ENCODE measurements around the gene NPAS3.

NPAS3 gene

DNA sequence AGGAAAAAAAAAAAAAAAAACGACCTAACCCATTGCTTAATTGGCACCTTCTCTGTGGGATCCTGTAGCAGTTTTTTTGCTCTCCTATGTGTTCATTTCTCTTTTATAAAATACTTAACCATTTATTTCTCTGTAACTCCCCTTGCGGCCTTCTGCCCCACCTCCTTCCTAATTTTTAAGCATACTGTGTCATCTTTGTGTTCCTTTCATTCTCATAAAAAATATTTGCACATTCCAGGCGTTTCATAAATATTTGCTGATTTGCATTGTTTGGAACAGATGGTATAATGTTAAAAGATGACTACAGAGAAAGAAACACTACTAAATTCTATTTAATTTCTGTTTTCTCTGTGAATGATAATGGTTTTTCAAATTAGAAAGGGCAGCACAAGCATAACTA lies 77.9 kb downstream of the NPAS3 start:
- no peak for DNase-seq

DNA sequence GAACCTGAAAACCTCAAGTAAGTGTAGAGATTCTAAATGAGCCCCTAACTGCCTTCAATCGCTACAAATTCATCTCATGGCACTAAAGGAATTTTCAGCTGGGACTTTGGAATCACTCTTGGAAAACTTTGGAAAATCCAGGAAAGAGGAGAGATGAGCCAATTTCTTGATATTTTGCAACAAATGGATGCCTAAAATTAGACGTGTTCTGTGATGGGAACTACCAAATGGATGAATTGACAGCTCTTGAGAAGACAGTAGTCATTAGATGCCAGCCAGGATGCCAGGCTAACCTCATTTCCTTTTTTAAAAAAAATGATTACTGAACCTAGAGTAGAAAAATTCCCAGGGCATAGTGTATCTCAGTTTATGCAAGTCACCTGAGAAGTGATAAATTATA lies 78.3 kb downstream of the NPAS3 start:
- DNase-seq: no peak

- no peak for DNase-seq
These were observed 80.7 kb downstream of the NPAS3 start for GRCh38 chr14:33019346-33019745.

- DNase-seq: no peak
These were observed 88.3 kb downstream of the NPAS3 start for GRCh38 chr14:33026850-33027430.

GRCh38 chr14:33029511-33029910 lies 90.8 kb downstream of the NPAS3 start:
- DNase-seq: no peak

- no peak for DNase-seq
These were observed 91.7 kb downstream of the NPAS3 start for GRCh38 chr14:33030386-33030785.

DNA sequence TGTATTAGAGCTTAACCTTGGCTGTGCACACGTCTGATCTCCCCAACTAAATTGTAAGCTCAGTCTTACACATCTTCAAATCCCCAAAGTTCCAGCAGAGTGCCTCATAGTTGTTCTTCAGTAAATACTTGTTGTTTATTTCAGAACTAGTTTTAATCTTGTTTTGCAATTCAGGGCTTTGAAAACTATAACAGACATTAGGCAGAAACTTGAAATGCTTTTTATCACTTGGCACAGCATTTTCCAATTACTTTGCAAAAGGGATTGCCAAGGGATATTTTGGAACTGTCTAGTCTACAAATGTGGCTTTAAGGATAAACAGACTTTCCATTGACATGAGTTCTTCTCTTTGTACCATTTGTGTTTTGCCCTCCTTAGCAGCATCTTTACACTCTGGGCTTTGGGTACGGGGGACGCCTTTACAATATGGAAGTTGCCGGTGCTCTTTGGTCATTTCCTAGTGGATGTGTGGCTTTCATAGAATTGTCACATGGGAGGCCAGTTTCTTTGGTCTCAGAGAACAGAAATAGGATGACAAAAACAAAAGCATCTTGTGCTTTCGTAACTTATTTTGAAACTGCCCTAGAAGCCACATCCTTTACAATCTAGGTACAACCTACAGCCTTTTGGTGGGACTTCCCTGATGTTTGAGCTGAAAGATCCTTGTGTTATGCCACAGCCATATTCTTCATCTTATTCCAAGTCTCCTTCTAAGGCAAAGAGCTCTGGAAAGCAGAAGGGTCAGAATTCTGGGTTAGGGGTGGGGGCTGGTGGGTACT lies 96.9 kb downstream of the NPAS3 start:
- DNase-seq: no peak

DNA sequence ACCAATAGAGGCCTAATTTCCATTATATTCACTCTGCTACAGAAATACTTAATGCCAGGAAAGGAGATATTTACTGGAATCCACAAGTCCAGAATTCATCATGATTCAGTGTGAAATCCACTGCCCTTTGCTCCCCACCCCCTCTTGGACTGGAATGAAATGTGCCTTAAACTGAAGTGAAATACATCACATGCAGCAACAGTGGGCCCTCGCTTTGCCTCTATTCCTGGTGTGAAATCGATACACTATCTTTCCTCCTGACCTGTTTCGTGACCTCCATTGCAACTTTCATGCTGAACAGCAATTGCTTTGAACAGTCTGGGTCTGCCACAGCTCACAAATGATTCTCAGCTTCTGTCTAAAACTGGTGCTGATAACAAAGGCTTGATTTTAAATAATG lies 100.6 kb downstream of the NPAS3 start:
- no peak for DNase-seq

DNA sequence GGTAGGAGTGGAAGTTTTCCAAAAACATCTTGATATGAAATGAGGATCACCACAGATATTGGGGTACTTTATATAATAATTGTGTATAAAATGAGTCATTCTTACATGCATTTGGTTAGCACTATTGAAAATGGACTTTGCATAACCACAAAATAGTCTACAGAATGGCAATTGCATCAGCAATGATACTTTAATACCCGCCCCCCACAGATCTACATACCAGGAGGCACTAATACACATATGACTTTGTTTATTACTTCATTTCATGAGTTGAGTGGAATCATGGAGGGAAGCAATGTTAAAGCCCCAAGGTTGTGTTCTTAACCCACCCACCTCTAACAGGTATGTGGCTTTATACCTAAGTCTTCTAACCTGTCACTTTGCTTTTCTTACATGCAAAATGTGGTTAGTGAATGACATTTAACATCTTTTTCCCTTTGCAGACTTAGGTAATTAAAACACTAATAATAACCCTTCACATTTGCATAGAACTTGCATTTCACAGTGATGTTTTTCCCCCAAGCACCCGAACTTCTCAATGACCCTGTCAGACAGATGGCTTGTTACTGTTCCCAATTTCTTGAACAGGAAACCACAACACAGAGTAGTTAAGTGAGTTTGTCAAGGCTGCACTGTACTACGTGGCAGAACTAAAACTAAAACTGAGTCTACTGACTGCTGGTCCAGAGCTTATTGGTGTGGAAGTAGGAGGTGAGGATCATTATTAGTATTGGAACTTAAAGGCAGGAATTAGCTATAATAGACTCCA lies 101.9 kb downstream of the NPAS3 start:
- DNase-seq: no peak

GRCh38 chr14:33042591-33042990 lies 103.9 kb downstream of the NPAS3 start:
- DNase-seq: no peak

- DNase-seq: no peak
These were observed 107.1 kb downstream of the NPAS3 start for GRCh38 chr14:33045760-33046159.

DNA sequence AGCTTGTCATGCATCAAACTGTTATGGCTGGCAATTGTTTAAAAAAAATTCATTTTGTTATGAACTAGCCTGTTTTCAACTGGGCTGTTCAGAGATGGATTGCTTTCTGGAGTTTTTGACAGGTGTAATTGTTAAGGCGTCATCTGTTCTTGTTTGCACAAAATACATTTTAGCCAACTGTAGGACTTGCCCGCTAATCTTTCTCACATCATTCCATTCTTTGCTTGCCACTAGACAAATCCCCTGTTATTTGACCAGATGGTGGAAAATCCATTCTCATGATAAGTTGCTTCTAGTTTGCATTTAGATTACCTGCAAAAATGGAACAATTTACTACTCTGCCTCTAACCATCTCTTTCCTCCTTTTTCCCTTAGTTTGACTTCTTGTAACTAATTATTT lies 114.3 kb downstream of the NPAS3 start:
- no peak for DNase-seq

DNA sequence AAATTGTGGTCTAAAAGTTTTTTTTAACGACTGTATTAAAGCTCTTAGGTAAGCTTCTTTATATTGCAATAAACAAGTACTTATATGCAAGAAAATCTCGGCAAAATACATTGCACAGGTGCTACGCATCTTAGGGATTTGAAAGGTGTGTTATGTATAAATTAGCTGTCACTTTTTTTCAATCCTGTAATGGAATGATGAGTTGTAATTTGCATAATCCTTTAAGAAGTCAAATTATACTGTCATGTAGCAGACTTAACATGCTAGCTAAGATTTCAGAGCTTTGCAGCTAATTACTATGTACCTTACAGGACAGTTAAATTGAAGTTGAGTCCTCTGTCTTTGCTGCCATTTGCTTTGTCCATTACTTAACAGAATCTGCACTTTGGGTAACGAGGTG lies 117.5 kb downstream of the NPAS3 start:
- no peak for DNase-seq

GRCh38 chr14:33057585-33057984 lies 118.9 kb downstream of the NPAS3 start:
- no peak for DNase-seq

GRCh38 chr14:33061667-33062325 lies 123.1 kb downstream of the NPAS3 start:
- no peak for DNase-seq

DNA sequence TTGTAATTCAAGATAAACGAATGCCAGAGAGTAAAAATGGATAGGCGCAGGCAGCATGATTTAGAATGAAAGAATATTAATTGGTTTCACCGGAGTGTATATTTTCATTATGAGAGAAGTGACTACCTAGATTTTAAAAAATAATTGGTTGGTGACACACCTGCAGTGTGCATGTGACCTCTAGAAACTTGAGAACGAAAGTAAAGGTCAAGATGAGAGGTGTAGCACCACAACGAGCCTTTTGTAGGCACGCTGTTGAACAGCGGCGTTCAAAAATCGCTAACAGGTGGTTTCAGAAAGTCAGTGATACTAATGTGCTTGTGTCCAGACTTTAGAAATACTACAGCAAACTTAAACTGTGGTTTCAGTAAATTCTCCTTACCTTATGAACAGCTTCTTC lies 123.8 kb downstream of the NPAS3 start:
- no peak for DNase-seq

DNA sequence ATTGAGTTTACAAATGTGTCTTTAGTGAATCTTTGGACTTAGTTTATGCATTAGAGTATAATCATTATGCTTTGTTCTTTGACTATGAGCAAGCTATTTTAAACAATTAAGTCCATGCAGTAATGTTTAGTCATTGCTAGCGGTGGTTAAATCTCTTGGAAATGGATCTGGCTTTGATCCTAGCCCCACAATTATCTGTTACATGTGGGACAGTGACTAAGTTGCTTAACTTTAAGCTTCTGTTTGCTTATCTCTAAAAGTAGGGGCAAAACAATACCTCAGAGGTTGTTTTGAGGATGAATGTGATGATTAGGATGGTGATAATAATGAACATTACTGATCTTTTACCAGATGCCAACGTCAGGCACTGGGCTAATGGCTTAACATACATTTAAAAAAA lies 124.2 kb downstream of the NPAS3 start:
- no peak for DNase-seq

- DNase-seq: no peak
These were observed 124.8 kb downstream of the NPAS3 start for GRCh38 chr14:33063521-33063920.

DNA sequence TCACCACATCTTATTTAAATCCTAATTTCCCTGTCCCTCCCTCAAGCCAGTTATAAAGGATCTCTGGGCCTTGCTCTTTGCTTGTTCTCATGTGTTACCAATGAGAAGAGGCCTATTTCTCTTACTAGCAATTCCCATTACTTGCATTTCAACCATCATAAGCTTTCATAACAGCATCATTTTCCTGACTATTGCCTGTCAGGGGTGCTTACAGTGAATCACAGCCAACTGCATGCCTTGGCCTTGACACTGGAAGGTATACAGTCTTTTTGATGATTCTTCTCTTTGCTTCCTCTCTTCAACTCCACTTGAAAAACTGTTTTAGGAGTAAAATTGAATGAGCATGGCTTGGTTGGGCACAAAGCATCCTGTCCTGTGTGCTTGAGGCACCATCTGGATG lies 127.0 kb downstream of the NPAS3 start:
- DNase-seq: no peak

GRCh38 chr14:33068040-33068439 lies 129.4 kb downstream of the NPAS3 start:
- no peak for DNase-seq

DNA sequence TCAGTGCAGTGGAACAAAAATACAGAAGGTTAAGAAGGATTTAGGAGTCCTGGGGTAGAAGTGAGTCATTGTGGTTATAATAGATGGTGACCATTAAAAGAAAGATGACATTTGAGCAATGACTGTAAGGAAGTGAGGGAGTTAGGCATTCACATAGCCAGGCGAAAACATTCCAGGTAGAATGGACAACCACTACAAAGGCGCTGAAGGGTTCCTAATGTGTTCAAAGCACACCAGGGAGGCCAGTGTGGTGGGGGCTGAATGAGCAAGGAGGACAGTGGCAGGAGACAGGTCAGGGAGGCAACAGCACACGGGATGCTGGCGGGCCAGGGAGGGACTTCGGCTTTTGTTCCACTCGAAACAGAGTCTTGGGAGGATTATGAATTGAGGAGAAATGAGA lies 129.9 kb downstream of the NPAS3 start:
- DNase-seq: no peak

- no peak for DNase-seq
These were observed 131.8 kb downstream of the NPAS3 start for GRCh38 chr14:33070475-33070874.

- no peak for DNase-seq
These were observed 134.3 kb downstream of the NPAS3 start for GRCh38 chr14:33073023-33073422.

- no peak for DNase-seq
These were observed 142.6 kb downstream of the NPAS3 start for GRCh38 chr14:33081259-33081658.
